Suppressor macrophage treated with lipopolysaccharide for 4 hours (primary cell): ENCODE results near the gene MAP2K7.
"Not testable (repeated sequence)": the region's sequence is repeated elsewhere in the genome, so short reads cannot be mapped to it uniquely, and the experiment has no call there.

Source experiments
- DNase-seq: peaks from one replicate; pipeline ENCODE4 v3.0.0-alpha.2; 2020

MAP2K7 gene

GRCh38 chr19:7885818-7886217, 17.9 kb upstream of the MAP2K7 start:
- DNase-seq = no peak

GRCh38 chr19:7887408-7888144, 16.1 kb upstream of the MAP2K7 start:
- no peak for DNase-seq

- DNase-seq = peak; percentile 49
These were observed 15.4 kb upstream of the MAP2K7 start, which contains the start of gene LRRC8E for GRCh38 chr19:7888145-7888825. Gene LRRC8E, plus strand, starts transcription at chr19:7888510. Its CDS starts 7,094 bp downstream, at chr19:7895604.

GRCh38 chr19:7888826-7889217, 14.9 kb upstream of the MAP2K7 start:
- DNase-seq = no peak

GRCh38 chr19:7893362-7894101, 10.1 kb upstream of the MAP2K7 start:
- DNase-seq = not testable (repeated sequence)

GRCh38 chr19:7894612-7895309, 8.9 kb upstream of the MAP2K7 start:
- DNase-seq = no peak

- no peak for DNase-seq
These were observed 8.1 kb upstream of the MAP2K7 start for GRCh38 chr19:7895565-7895964.

GRCh38 chr19:7897292-7897691, 6.4 kb upstream of the MAP2K7 start:
- no peak for DNase-seq

GRCh38 chr19:7898967-7899366, 4.7 kb upstream of the MAP2K7 start:
- no peak for DNase-seq

GRCh38 chr19:7899751-7900378, 3.8 kb upstream of the MAP2K7 start:
- no peak for DNase-seq

GRCh38 chr19:7900401-7900870, 3.2 kb upstream of the MAP2K7 start:
- no peak for DNase-seq

- no peak for DNase-seq
These were observed 2.7 kb upstream of the MAP2K7 start for GRCh38 chr19:7900931-7901330.

GRCh38 chr19:7901337-7901736, 2.3 kb upstream of the MAP2K7 start:
- no peak for DNase-seq

- no peak for DNase-seq
These were observed 857 bp upstream of the MAP2K7 start for GRCh38 chr19:7902796-7903243.

- peak; percentile 71 for DNase-seq
These were observed 670 bp downstream of the MAP2K7 start for GRCh38 chr19:7904074-7905020.

GRCh38 chr19:7905268-7905667, 1.6 kb downstream of the MAP2K7 start:
- DNase-seq = no peak

- no peak for DNase-seq
These were observed 2.2 kb downstream of the MAP2K7 start for GRCh38 chr19:7905859-7906258.

- no peak for DNase-seq
These were observed 3.4 kb downstream of the MAP2K7 start for GRCh38 chr19:7907122-7907521.

GRCh38 chr19:7907544-7907943, 3.9 kb downstream of the MAP2K7 start:
- DNase-seq = no peak

GRCh38 chr19:7908078-7908699, 4.5 kb downstream of the MAP2K7 start:
- no peak for DNase-seq
